WTC11 (cell line): ENCODE measurements around the gene SPECC1L. TPM values are rescaled to one million over a fixed set of nuclear protein-coding genes. Genes with fewer than 3 reads are reported as not detected.

Experiments
- ATAC-seq: fragments of 200-7000 bp; cut with Tn5 transposase; 2 replicates; pipeline ENCODE4 v1.10.0; 2021; ENCODE audit warnings: mild to moderate bottlenecking, moderate library complexity
- CTCF ChIA-PET: fragments of 300-600 bp; sonication (Branson Sonifier 250); formaldehyde crosslinking; loops from one replicate; lab custom pipeline; 2021; ENCODE audit warnings: antibody characterized with exemption; lab: Charles Lee
- POLR2A ChIA-PET: fragments of 350-600 bp; sonication (Branson Sonifier 250); formaldehyde crosslinking; loops from one replicate; lab custom pipeline; 2021; ENCODE audit warnings: antibody characterized with exemption; lab: Charles Lee
- DNase-seq: peaks from one replicate; pipeline ENCODE4 v3.0.0; 2021; ENCODE audit warnings: low spot score
- H3K27ac Mint-ChIP-seq: 2 replicates; pipeline ENCODE4 v1.8.0; 2021; ENCODE audit warnings: mixed read lengths
- H3K27me3 Mint-ChIP-seq: 2 replicates; pipeline ENCODE4 v1.8.0; 2021; ENCODE audit warnings: low read depth, mild to moderate bottlenecking, moderate library complexity, mixed read lengths
- H3K36me3 Mint-ChIP-seq: 2 replicates; pipeline ENCODE4 v1.8.0; 2021; ENCODE audit warnings: mixed read lengths
- H3K4me1 Mint-ChIP-seq: 2 replicates; pipeline ENCODE4 v1.8.0; 2022; ENCODE audit warnings: mixed read lengths
- H3K4me3 Mint-ChIP-seq: 2 replicates; pipeline ENCODE4 v1.8.0; 2021; ENCODE audit warnings: mild to moderate bottlenecking, moderate library complexity, mixed read lengths
- H3K9me3 Mint-ChIP-seq: 2 replicates; pipeline ENCODE4 v1.8.0; 2021; ENCODE audit warnings: mixed read lengths
- ATF1 ChIP-seq: sonication (generic); formaldehyde crosslinking; IDR thresholded peaks from 2 replicates; pipeline ENCODE4 v1.8.1; 2023; ENCODE audit warnings: mild to moderate bottlenecking, moderate library complexity, missing genetic modification reagents
- ATF3 ChIP-seq: sonication (generic); formaldehyde crosslinking; conservative IDR thresholded peaks from 2 replicates; pipeline ENCODE4 v1.8.1; 2022; ENCODE audit warnings: mild to moderate bottlenecking, missing genetic modification reagents
- CBFB ChIP-seq: sonication (generic); formaldehyde crosslinking; IDR thresholded peaks from 2 replicates; pipeline ENCODE4 v1.8.1; 2022; ENCODE audit warnings: mild to moderate bottlenecking, low read depth, missing genetic modification reagents
- CDX4 ChIP-seq: fragments of 250-450 bp; sonication (Bioruptor Pico); IDR thresholded peaks from 2 replicates; pipeline ENCODE4 v1.9.0; 2021; ENCODE audit warnings: moderate library complexity, mild to moderate bottlenecking, inconsistent platforms, borderline replicate concordance
- EMX1 ChIP-seq: fragments of 250-450 bp; sonication (Bioruptor Pico); IDR thresholded peaks from 2 replicates; pipeline ENCODE4 v1.8.0; 2021; ENCODE audit warnings: mild to moderate bottlenecking
- ESRRA ChIP-seq: sonication (generic); formaldehyde crosslinking; IDR thresholded peaks from 2 replicates; pipeline ENCODE4 v1.8.1; 2022; ENCODE audit warnings: mild to moderate bottlenecking, missing genetic modification reagents, borderline replicate concordance
- ETV6 ChIP-seq: sonication (generic); formaldehyde crosslinking; IDR thresholded peaks from 2 replicates; pipeline ENCODE4 v1.8.1; 2022; ENCODE audit warnings: mild to moderate bottlenecking, missing genetic modification reagents
- FOXK1 ChIP-seq: sonication (generic); formaldehyde crosslinking; IDR thresholded peaks from 2 replicates; pipeline ENCODE4 v1.8.0; 2022; ENCODE audit warnings: mild to moderate bottlenecking, moderate library complexity, missing genetic modification reagents
- JAZF1 ChIP-seq: fragments of 250-450 bp; sonication (Bioruptor Pico); IDR thresholded peaks from 2 replicates; pipeline ENCODE4 v1.9.0; 2021; ENCODE audit warnings: moderate library complexity, mild to moderate bottlenecking, inconsistent platforms
- JUN ChIP-seq: sonication (generic); formaldehyde crosslinking; IDR thresholded peaks from 2 replicates; pipeline ENCODE4 v1.8.0; 2023; ENCODE audit warnings: mild to moderate bottlenecking, missing genetic modification reagents
- KAT7 ChIP-seq: sonication (generic); formaldehyde crosslinking; IDR thresholded peaks from 2 replicates; pipeline ENCODE4 v1.8.1; 2023; ENCODE audit warnings: missing genetic modification reagents, mild to moderate bottlenecking, borderline replicate concordance
- MXD4 ChIP-seq: fragments of 250-450 bp; sonication (Bioruptor Pico); IDR thresholded peaks from 2 replicates; pipeline ENCODE4 v1.8.0; 2021; ENCODE audit warnings: mild to moderate bottlenecking, moderate library complexity, borderline replicate concordance
- NR3C1 ChIP-seq: sonication (generic); formaldehyde crosslinking; conservative IDR thresholded peaks from 2 replicates; pipeline ENCODE4 v1.8.1; 2023; ENCODE audit warnings: low read depth, mild to moderate bottlenecking, missing genetic modification reagents
- SOX15 ChIP-seq: fragments of 250-450 bp; sonication (Bioruptor Pico); IDR thresholded peaks from 2 replicates; pipeline ENCODE4 v1.9.0; 2021; ENCODE audit warnings: mild to moderate bottlenecking
- SP1 ChIP-seq: sonication (generic); formaldehyde crosslinking; conservative IDR thresholded peaks from 2 replicates; pipeline ENCODE4 v1.8.1; 2022; ENCODE audit warnings: missing genetic modification reagents
- TEAD1 ChIP-seq: sonication (generic); formaldehyde crosslinking; IDR thresholded peaks from 2 replicates; pipeline ENCODE4 v1.8.0; 2022; ENCODE audit warnings: mild to moderate bottlenecking, missing genetic modification reagents
- ZBTB21 ChIP-seq: sonication (generic); formaldehyde crosslinking; IDR thresholded peaks from 2 replicates; pipeline ENCODE4 v1.8.1; 2023; ENCODE audit warnings: mild to moderate bottlenecking, missing genetic modification reagents, borderline replicate concordance
- ZNF263 ChIP-seq: sonication (generic); formaldehyde crosslinking; IDR thresholded peaks from 2 replicates; pipeline ENCODE4 v1.8.1; 2022; ENCODE audit warnings: low read depth, mild to moderate bottlenecking, moderate library complexity, missing genetic modification reagents
- ZNF423 ChIP-seq: fragments of 250-450 bp; sonication (Bioruptor Pico); IDR thresholded peaks from 2 replicates; pipeline ENCODE4 v2.1.2; 2022; ENCODE audit warnings: mild to moderate bottlenecking, moderate library complexity
- total RNA-seq: library from RNA; stranded (reverse); gene quantifications from 3 replicates; pipeline ENCODE4 v1.2.3, GENCODE V29; 2021
- TF ChIP-seq, protein P1 (sequence below): sonication (generic); formaldehyde crosslinking; IDR thresholded peaks from 2 replicates; pipeline ENCODE4 v1.8.1; 2023; ENCODE audit warnings: mild to moderate bottlenecking, missing genetic modification reagents, borderline replicate concordance
- TF ChIP-seq, protein P2 (sequence below): sonication (generic); formaldehyde crosslinking; IDR thresholded peaks from 2 replicates; pipeline ENCODE4 v1.8.1; 2023; ENCODE audit warnings: mild to moderate bottlenecking, moderate library complexity, missing genetic modification reagents
- TF ChIP-seq, protein P3 (sequence below): sonication (generic); formaldehyde crosslinking; IDR thresholded peaks from 2 replicates; pipeline ENCODE4 v1.8.0; 2022; ENCODE audit warnings: mild to moderate bottlenecking, missing genetic modification reagents
- TF ChIP-seq, protein P4 (sequence below): sonication (generic); formaldehyde crosslinking; IDR thresholded peaks from 2 replicates; pipeline ENCODE4 v1.8.0; 2023; ENCODE audit warnings: mild to moderate bottlenecking, missing genetic modification reagents
- TF ChIP-seq, protein P5 (sequence below): fragments of 200-600 bp; IDR thresholded peaks from 2 replicates; pipeline ENCODE4 v1.8.0; 2022; ENCODE audit warnings: antibody characterized with exemption

Gene SPECC1L
- total RNA-seq, 1 experiment from 2014 or later, result 44.6 TPM

GRCh38 chr22:24324137-24324536 lies 53.5 kb downstream of the SPECC1L start:
- Mint-ChIP-seq H3K4me1 (no peaks in the 10 kb centered on the region; the same call in 1 of the 2 replicates), H3K9me3 (no peaks in the 10 kb centered on the region), H3K27ac (no peak overlapping the region), H3K36me3 (peaks cover 37% of the 10 kb centered on the region), H3K4me3 (no peak overlapping the region), H3K27me3 (no peaks in the 10 kb centered on the region)
- no peak for TF ChIP-seq JAZF1 (CRISPR knock-in tag)
- TF ChIP-seq, protein P1, sequence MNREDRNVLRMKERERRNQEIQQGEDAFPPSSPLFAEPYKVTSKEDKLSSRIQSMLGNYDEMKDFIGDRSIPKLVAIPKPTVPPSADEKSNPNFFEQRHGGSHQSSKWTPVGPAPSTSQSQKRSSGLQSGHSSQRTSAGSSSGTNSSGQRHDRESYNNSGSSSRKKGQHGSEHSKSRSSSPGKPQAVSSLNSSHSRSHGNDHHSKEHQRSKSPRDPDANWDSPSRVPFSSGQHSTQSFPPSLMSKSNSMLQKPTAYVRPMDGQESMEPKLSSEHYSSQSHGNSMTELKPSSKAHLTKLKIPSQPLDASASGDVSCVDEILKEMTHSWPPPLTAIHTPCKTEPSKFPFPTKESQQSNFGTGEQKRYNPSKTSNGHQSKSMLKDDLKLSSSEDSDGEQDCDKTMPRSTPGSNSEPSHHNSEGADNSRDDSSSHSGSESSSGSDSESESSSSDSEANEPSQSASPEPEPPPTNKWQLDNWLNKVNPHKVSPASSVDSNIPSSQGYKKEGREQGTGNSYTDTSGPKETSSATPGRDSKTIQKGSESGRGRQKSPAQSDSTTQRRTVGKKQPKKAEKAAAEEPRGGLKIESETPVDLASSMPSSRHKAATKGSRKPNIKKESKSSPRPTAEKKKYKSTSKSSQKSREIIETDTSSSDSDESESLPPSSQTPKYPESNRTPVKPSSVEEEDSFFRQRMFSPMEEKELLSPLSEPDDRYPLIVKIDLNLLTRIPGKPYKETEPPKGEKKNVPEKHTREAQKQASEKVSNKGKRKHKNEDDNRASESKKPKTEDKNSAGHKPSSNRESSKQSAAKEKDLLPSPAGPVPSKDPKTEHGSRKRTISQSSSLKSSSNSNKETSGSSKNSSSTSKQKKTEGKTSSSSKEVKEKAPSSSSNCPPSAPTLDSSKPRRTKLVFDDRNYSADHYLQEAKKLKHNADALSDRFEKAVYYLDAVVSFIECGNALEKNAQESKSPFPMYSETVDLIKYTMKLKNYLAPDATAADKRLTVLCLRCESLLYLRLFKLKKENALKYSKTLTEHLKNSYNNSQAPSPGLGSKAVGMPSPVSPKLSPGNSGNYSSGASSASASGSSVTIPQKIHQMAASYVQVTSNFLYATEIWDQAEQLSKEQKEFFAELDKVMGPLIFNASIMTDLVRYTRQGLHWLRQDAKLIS (CRISPR knock-in tag), result no peak
- TF ChIP-seq ZNF263 (CRISPR knock-in tag), result no peak
- no peak for TF ChIP-seq ZBTB21 (CRISPR knock-in tag)
- TF ChIP-seq JUN (CRISPR knock-in tag), result no peak
- TF ChIP-seq KAT7 (CRISPR knock-in tag), result no peak
- TF ChIP-seq ESRRA (CRISPR knock-in tag), result no peak
- no peak for TF ChIP-seq CDX4
- TF ChIP-seq ATF1, result no peak
- TF ChIP-seq FOXK1, result no peak
- TF ChIP-seq MXD4 (CRISPR knock-in tag), result no peak
- no peak for TF ChIP-seq EMX1 (CRISPR knock-in tag)
- TF ChIP-seq ETV6 (CRISPR knock-in tag), result no peak
- TF ChIP-seq NR3C1 (CRISPR knock-in tag), result no peak
- TF ChIP-seq, protein P2, sequence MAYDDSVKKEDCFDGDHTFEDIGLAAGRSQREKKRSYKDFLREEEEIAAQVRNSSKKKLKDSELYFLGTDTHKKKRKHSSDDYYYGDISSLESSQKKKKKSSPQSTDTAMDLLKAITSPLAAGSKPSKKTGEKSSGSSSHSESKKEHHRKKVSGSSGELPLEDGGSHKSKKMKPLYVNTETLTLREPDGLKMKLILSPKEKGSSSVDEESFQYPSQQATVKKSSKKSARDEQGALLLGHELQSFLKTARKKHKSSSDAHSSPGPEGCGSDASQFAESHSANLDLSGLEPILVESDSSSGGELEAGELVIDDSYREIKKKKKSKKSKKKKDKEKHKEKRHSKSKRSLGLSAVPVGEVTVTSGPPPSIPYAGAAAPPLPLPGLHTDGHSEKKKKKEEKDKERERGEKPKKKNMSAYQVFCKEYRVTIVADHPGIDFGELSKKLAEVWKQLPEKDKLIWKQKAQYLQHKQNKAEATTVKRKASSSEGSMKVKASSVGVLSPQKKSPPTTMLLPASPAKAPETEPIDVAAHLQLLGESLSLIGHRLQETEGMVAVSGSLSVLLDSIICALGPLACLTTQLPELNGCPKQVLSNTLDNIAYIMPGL (CRISPR knock-in tag), result no peak
- no peak for TF ChIP-seq SOX15 (CRISPR knock-in tag)
- TF ChIP-seq ATF3 (CRISPR knock-in tag), result no peak
- no peak for TF ChIP-seq CBFB (CRISPR knock-in tag)
- TF ChIP-seq, protein P3, sequence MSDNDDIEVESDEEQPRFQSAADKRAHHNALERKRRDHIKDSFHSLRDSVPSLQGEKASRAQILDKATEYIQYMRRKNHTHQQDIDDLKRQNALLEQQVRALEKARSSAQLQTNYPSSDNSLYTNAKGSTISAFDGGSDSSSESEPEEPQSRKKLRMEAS, result no peak
- CTCF ChIA-PET, result interaction anchor here (1.2 kb wide), 1 partner anchor 198 kb away, joined by 4 read pairs; no protein-coding TSS in a partner anchor
- DNase-seq (no peak), ATAC-seq (no peak)
- POLR2A ChIA-PET, result no interaction called here

DNA sequence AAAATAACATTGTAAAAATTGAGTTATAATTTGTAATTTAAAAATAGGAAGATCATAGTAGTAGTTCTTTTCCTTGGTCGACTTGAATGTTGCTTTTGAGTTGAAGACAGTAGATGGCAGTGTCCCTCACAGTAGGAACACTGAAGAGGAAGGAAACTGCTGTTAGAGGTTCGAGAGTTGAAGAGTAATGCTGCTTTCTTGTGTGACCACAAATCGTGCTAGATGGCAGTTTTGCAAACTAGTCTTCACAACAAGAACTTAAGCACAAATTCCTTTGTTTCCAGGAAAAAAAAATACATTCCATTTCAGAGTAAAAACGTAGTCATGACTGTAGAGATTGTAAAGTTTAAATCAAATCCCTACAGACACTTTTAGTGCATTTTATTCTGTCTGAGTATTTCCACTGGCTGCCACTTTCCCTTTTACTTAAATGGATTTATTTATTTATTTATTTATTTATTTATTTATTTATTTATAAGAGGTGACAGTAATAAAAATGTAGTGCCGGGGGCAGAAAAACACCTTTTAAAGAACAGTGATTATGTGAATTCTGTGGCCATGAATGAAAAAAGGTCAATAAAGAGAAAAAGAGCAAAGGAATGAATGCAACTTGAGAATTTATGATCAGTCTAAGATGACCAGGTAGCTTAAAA lies 54.6 kb downstream of the SPECC1L start:
- Mint-ChIP-seq H3K27me3 (no peaks in the 10 kb centered on the region), H3K4me3 (no peak overlapping the region), H3K27ac (no peak overlapping the region), H3K4me1 (no peaks in the 10 kb centered on the region; the same call in 1 of the 2 replicates), H3K36me3 (peaks cover 43% of the 10 kb centered on the region), H3K9me3 (no peaks in the 10 kb centered on the region)
- ChIA-PET POLR2A (no interaction called here), CTCF (no interaction called here)
- ATAC-seq (no peak), DNase-seq (no peak)
- no peak for TF ChIP-seq ZNF423 (CRISPR knock-in tag)
- TF ChIP-seq, protein P4, sequence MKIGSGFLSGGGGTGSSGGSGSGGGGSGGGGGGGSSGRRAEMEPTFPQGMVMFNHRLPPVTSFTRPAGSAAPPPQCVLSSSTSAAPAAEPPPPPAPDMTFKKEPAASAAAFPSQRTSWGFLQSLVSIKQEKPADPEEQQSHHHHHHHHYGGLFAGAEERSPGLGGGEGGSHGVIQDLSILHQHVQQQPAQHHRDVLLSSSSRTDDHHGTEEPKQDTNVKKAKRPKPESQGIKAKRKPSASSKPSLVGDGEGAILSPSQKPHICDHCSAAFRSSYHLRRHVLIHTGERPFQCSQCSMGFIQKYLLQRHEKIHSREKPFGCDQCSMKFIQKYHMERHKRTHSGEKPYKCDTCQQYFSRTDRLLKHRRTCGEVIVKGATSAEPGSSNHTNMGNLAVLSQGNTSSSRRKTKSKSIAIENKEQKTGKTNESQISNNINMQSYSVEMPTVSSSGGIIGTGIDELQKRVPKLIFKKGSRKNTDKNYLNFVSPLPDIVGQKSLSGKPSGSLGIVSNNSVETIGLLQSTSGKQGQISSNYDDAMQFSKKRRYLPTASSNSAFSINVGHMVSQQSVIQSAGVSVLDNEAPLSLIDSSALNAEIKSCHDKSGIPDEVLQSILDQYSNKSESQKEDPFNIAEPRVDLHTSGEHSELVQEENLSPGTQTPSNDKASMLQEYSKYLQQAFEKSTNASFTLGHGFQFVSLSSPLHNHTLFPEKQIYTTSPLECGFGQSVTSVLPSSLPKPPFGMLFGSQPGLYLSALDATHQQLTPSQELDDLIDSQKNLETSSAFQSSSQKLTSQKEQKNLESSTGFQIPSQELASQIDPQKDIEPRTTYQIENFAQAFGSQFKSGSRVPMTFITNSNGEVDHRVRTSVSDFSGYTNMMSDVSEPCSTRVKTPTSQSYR (CRISPR knock-in tag), result no peak
- TF ChIP-seq KAT7 (CRISPR knock-in tag), result no peak
- TF ChIP-seq, protein P5, sequence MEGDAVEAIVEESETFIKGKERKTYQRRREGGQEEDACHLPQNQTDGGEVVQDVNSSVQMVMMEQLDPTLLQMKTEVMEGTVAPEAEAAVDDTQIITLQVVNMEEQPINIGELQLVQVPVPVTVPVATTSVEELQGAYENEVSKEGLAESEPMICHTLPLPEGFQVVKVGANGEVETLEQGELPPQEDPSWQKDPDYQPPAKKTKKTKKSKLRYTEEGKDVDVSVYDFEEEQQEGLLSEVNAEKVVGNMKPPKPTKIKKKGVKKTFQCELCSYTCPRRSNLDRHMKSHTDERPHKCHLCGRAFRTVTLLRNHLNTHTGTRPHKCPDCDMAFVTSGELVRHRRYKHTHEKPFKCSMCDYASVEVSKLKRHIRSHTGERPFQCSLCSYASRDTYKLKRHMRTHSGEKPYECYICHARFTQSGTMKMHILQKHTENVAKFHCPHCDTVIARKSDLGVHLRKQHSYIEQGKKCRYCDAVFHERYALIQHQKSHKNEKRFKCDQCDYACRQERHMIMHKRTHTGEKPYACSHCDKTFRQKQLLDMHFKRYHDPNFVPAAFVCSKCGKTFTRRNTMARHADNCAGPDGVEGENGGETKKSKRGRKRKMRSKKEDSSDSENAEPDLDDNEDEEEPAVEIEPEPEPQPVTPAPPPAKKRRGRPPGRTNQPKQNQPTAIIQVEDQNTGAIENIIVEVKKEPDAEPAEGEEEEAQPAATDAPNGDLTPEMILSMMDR, result no peak
- TF ChIP-seq CBFB (CRISPR knock-in tag), result no peak
- no peak for TF ChIP-seq ATF3 (CRISPR knock-in tag)
- no peak for TF ChIP-seq TEAD1
- TF ChIP-seq SP1 (CRISPR knock-in tag), result no peak
